ENCODE results near the gene PMEL. TPM values are rescaled to one million over a fixed set of nuclear protein-coding genes. Genes with fewer than 3 reads are reported as not detected.
A peak's percentile ranks its signal among the peaks of the same experiment; 100 is the strongest.

The PMEL gene
- total and polyA plus RNA-seq, 9 of the 15 experiments (the other 6 are each of a cell fraction or from before 2014, with no cell fraction given): 0.36 to 2.0 (median 0.98) TPM

- TF ChIP-seq, protein P1, sequence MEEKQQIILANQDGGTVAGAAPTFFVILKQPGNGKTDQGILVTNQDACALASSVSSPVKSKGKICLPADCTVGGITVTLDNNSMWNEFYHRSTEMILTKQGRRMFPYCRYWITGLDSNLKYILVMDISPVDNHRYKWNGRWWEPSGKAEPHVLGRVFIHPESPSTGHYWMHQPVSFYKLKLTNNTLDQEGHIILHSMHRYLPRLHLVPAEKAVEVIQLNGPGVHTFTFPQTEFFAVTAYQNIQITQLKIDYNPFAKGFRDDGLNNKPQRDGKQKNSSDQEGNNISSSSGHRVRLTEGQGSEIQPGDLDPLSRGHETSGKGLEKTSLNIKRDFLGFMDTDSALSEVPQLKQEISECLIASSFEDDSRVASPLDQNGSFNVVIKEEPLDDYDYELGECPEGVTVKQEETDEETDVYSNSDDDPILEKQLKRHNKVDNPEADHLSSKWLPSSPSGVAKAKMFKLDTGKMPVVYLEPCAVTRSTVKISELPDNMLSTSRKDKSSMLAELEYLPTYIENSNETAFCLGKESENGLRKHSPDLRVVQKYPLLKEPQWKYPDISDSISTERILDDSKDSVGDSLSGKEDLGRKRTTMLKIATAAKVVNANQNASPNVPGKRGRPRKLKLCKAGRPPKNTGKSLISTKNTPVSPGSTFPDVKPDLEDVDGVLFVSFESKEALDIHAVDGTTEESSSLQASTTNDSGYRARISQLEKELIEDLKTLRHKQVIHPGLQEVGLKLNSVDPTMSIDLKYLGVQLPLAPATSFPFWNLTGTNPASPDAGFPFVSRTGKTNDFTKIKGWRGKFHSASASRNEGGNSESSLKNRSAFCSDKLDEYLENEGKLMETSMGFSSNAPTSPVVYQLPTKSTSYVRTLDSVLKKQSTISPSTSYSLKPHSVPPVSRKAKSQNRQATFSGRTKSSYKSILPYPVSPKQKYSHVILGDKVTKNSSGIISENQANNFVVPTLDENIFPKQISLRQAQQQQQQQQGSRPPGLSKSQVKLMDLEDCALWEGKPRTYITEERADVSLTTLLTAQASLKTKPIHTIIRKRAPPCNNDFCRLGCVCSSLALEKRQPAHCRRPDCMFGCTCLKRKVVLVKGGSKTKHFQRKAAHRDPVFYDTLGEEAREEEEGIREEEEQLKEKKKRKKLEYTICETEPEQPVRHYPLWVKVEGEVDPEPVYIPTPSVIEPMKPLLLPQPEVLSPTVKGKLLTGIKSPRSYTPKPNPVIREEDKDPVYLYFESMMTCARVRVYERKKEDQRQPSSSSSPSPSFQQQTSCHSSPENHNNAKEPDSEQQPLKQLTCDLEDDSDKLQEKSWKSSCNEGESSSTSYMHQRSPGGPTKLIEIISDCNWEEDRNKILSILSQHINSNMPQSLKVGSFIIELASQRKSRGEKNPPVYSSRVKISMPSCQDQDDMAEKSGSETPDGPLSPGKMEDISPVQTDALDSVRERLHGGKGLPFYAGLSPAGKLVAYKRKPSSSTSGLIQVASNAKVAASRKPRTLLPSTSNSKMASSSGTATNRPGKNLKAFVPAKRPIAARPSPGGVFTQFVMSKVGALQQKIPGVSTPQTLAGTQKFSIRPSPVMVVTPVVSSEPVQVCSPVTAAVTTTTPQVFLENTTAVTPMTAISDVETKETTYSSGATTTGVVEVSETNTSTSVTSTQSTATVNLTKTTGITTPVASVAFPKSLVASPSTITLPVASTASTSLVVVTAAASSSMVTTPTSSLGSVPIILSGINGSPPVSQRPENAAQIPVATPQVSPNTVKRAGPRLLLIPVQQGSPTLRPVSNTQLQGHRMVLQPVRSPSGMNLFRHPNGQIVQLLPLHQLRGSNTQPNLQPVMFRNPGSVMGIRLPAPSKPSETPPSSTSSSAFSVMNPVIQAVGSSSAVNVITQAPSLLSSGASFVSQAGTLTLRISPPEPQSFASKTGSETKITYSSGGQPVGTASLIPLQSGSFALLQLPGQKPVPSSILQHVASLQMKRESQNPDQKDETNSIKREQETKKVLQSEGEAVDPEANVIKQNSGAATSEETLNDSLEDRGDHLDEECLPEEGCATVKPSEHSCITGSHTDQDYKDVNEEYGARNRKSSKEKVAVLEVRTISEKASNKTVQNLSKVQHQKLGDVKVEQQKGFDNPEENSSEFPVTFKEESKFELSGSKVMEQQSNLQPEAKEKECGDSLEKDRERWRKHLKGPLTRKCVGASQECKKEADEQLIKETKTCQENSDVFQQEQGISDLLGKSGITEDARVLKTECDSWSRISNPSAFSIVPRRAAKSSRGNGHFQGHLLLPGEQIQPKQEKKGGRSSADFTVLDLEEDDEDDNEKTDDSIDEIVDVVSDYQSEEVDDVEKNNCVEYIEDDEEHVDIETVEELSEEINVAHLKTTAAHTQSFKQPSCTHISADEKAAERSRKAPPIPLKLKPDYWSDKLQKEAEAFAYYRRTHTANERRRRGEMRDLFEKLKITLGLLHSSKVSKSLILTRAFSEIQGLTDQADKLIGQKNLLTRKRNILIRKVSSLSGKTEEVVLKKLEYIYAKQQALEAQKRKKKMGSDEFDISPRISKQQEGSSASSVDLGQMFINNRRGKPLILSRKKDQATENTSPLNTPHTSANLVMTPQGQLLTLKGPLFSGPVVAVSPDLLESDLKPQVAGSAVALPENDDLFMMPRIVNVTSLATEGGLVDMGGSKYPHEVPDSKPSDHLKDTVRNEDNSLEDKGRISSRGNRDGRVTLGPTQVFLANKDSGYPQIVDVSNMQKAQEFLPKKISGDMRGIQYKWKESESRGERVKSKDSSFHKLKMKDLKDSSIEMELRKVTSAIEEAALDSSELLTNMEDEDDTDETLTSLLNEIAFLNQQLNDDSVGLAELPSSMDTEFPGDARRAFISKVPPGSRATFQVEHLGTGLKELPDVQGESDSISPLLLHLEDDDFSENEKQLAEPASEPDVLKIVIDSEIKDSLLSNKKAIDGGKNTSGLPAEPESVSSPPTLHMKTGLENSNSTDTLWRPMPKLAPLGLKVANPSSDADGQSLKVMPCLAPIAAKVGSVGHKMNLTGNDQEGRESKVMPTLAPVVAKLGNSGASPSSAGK (IDR thresholded peaks at IDR 0.05): no peak
- TF ChIP-seq, protein P2, sequence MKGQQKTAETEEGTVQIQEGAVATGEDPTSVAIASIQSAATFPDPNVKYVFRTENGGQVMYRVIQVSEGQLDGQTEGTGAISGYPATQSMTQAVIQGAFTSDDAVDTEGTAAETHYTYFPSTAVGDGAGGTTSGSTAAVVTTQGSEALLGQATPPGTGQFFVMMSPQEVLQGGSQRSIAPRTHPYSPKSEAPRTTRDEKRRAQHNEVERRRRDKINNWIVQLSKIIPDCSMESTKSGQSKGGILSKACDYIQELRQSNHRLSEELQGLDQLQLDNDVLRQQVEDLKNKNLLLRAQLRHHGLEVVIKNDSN (CRISPR knock-in tag; IDR thresholded peaks at IDR 0.05): peak; percentile 43
- TF ChIP-seq E2F8 (IDR thresholded peaks at IDR 0.05; ENCODE audit: low read depth, partially characterized antibody): no peak
- no peak for TF ChIP-seq PRMT5 (CRISPR knock-in tag; IDR thresholded peaks at IDR 0.05)
- no peak for TF ChIP-seq ARID2 (IDR thresholded peaks at IDR 0.05)
- no peak for TF ChIP-seq TCFL5 (CRISPR knock-in tag; conservative IDR thresholded peaks at IDR 0.05)
- TF ChIP-seq FOXA1 (IDR thresholded peaks at IDR 0.05; ENCODE audit: borderline replicate concordance): no peak
Observed at GRCh38 chr12:55996715-55997534, 31.1 kb upstream of the PMEL start, which contains the start of gene SUOX (continued).
